ENCODE results near the gene LATS1.
"Not testable (repeated sequence)": the region's sequence is repeated elsewhere in the genome, so short reads cannot be mapped to it uniquely, and the experiment has no call there.

The LATS1 gene

DNA sequence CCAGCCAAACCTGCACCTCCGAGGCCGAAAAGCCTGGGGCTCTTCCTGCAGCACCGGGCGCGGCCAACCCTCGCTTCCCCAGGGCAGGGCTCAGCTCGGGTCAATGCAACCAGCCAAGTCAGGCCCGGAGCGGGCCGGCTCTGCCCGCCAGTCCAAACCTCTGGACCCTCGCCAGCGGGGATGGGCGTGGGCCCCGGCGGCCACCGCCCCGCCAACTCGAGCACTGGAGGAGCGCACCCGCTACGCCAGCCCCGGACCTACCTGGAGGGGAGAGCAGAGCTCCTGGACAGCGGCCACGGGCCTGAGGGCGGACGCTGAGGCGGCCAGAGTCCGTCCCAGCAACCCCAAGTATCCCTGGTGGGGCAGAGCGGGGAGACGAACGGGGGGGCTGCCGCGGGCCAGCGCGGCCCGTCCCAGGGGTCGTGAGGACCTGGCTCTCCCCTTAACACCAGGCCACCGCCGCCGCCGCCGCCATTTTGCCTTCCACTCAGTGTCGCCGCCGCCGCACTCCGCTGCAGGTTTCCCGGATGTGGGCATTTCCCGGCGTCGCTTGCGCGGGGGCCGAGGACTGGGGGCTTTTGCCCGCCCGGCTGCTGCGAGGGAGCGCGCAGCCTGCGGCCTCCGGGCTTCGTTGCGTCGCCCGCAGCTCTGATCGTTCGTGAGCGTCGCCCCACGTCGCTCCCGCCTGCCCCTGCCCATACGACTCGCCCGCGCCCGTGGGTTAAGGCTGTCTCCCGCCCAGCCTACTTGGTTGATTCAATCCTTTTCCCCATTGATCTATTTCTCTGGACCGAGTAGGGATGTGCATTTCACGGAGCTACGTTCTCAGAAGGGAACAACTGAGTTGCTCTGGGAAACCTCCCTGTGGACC lies at the start of gene LATS1:
LATS1 (minus strand) TSS at position 514 of the 871 bp plus-strand sequence. CDS start 15,975 bp downstream, outside the sequence.
- peak; percentile 87 for DNase-seq

DNA sequence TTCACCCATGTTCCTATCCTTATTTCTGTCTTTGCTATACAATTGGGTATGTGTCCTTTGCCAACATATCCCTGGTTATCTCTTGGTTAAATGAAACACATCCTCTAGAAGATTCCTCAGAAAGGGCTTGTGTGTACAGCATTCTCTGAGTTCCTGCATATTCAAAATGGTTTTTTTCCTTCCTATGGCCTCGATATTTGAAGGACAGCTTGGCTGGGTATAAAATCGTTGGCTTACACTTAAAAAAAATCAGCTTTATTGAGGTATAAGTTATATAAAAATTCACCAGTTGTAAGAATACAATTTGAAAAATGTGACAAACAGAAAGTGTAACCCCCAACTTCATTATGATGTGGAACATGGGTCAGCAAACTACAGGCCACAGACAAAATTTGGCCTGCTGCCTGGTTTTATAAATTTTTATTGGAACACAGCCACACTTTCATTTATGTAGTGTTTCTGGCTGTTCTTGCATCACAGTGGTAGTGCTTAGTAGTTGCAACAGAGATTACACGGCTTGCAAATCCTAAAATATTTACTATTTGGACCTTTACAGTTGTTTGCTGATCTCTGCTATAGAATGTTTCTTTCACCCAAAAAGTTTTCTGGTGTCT lies 48.4 kb upstream of the LATS1 start:
- no peak for DNase-seq

DNA sequence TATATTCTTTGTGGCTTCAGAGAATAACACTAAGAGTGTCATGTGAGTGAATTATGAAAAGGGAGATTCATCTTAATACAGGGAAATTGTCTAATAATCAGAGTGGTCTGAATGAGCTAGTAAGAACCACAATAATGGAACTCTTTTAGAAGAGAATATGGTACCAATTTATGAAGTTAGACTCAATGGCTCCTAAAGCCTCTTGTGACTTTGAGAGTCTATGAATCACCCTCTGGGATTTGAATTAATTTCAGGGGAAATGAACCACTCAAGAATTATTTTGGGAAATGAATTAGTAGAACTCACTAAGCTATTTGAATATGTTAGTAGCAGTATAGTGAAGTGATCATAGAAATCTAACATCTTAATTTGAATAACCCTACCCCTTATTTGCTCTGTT lies 46.0 kb upstream of the LATS1 start:
- DNase-seq, result no peak

DNA sequence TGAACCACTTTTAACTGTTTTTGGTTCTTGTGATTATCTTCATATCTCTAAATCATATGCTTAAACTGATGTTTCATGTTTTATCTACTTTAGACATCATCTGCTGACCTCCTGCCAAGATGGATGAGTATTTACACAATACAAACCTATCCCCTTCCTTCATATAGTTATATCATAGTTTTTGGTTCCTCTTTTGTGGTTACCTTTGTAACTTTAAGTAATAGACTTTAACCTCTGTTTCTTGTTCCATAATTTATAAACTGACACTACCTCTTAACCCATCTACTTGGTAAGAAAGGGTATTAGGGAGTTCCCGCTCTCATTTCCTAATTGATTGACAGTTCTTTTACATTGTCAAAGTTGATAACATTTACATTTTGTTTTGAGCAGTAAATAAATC lies 43.5 kb upstream of the LATS1 start:
- DNase-seq, result no peak

DNA sequence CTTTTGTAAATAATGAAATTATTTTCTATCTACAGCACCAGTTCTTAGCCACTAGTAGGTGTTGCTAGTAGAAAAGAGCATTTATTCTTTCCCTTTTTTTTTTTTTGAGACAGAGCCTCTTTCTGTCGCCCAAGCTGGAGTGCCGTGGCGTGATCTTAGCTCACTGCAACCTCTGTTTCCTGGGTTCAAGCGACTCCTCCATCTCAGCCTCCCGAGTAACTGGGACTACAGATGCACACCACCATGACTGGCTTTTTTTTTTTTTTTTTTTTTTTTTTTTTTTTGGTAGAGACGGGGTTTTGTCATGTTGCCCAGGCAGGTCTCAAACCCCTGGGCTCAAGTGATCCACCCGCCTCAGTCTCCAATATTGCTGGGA lies 38.3 kb upstream of the LATS1 start:
- no peak for DNase-seq

DNA sequence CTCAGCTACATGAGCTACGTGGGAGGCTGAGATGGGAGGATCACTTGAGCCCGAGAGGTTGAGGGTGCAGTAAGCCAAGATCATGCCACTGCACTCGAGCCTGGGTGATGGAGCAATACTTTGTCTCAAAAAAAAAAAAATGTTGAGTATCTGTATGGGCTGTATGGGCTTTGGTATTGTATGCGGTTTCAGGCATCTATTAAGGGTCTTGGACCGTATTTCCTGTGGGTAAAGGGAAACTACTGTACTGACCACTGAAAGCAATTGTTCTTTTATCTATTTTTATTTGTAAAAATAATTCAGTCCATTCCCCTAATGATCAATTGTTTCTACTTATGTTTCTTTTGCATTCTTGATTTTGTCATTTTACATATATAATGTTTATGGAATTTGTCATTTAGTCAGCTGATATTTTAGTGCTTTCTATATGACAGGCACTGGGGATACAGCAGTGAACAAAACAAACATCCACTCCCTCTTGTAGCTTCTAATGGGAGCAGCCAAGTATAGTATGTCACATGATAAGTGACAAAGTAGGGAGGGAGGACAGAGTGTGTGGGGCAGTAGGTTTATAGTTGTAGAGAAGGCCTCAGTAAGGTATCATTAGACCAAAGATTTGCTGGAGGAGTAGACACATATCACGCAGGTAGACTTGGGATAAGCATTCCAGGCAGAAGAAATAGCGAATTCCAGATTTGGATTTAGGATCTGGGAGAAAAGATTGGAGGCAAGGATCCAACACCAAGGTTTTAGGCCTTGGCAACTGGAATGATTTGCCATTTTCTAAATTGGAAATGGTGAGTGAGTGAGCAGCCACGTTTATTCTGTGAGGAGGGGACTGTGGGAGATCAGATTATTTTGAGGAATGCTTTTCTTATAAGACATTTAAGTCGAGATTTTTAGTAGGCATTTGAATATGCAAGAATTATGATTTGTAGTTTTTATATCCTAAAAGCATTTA lies 37.7 kb upstream of the LATS1 start:
- DNase-seq, result no peak

DNA sequence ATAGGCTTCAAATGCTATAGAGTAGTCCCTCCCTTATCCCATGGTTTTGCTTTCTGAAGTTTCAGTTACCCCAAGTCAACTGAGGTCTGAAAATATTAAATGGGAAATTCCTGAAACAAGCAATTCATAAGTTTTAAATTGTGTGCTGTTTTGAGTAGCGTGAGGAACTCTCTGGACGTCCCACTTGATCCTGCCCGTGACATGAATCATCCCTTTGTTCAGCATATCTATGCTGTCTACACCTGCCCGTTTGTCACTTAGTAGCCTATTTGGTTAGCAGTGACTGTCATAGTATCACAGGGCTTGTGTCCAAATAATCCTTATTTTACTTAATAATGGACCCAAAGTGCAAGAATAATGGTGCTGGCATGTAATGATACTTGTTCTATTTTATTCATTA lies 36.6 kb upstream of the LATS1 start:
- no peak for DNase-seq

DNA sequence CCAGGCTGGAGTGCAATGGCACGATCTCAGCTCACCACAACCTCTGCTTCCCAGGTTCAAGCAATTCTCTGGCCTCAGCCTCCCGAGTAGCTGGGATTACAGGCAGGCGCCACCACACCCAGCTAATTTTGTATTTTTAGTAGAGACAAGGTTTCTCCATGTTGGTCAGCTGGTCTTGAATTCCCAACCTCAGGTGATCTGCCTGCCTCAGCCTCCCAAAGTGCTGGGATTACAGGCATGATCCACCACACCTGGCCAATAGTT lies 35.4 kb upstream of the LATS1 start:
- DNase-seq, result not testable (repeated sequence)

DNA sequence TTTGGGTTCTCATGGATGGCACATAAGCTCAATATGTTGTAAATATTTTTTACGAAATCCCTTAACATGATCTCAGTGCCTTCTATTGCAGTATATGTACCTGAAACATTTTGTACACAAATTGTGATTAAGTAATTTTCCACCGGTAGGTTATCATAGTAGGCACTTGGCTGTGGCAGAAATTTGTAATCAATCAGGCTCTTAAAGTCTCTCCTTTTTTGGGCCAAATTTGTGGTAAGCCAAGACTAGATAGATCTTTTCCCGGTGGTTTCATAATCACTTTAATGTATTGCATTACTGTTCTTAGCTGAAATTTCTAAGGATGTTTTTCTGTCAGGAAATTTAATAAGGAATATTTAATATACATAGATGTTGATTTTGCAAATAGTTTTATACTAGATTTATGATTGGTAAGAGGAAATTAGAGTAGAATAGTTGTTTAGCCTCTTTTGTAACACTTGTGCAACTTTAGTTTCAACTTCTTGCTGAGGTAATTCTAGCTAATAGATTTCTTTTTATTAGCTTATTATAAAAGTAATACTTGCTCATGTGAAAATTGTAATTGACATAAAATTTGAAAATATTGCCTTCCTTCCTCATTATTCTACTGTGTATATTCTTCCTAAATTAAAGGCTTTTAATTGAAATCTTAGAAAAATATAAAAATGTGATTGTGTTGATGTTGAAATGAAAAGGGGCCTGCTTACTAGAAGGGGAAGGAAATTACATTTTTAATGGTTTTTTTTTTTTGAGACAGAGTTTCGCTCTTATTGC lies 34.9 kb upstream of the LATS1 start:
- DNase-seq, result no peak

DNA sequence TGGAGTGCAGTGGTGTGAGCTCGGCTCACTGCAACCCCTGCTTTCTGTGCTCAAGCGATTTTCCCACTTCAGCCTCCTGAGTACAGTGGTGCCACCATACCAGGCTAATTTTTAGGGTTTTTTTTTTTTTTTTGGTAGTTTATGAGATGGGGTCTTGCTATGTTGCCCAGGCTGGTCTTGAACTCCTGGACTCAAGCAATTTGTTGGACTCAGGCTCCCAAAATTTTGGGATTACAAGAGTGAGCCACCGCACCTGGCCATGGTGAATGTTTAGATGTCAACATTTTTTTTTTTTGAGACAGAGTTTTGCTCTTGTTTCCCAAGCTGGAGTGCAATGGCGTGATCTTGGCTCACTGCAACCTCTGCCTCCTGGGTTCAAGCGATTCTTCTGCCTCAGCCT lies 34.0 kb upstream of the LATS1 start:
- not testable (repeated sequence) for DNase-seq

DNA sequence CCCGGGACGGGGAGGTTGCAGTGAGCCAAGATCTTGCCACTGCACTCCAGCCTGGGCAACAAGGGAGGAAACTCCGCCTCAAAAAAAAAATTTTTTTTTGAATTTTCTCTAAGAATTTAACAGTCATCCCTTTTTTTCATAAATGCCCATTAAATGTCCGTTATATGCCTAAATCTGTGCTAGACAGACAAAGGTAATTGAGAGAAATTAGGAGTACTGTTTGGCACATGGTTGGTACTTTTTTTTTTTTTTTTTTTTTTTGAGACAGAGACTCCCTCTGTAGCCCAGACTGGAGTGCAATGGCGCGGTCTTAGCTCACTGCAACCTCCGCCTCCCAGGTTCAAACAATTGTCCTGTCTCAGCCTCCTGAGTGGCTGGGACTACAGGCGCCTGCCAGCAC lies 33.3 kb upstream of the LATS1 start:
- no peak for DNase-seq

DNA sequence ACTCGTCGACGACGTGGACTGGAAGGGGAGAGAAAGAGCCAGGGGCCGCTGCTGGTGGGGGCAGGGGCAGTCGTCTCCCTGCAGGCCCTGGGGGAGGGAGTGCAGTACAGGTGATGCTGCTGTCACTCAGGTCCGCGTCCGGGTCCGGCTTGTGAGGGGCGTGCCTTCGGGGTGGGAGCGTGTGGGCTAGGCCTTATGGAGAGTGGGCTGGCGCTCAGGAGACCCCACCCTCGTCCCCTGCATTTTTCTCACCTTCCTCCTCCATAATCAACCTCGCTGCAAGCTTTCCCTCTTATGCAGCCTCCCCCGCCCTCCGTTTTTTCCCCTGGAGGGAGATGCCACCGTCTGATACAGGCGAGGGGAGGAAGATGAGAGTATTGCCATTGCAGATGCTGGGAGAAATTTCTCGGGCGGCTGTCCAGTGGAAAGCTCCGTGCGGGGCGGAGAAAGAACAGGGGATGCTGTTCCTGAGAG lies 32.3 kb upstream of the LATS1 start:
- DNase-seq, result peak; percentile 85

DNA sequence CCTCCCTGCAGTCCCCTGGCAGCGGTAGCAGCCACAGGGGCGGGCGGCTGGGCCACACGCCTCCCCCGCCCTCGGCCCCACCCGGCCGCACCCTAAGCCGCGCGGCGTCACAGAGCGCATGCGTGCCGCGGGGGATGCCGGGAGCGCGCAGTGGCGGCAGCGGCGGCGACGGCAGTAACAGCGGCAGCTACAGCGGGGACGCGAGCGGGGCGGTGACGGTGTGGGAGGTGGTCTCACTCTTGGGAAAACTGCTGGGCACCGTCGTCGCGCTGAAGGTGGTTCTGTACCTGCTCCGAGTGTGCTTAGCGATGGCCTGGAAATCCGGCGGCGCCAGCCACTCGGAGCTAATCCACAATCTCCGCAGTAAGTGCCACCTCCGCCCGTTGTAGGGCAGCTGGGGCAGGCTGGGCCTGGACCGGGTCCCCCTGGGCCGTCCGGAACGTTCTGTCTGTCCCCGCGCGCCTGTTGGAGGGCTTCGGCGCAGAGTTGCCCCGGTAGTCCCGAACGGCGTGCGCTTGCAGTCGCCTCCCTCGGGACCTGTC lies 31.8 kb upstream of the LATS1 start, which contains the start of gene PCMT1:
PCMT1 (plus strand) TSS at position 148 of the 542 bp plus-strand sequence; CDS start at position 309, 161 bp downstream.
- peak; percentile 93 for DNase-seq

DNA sequence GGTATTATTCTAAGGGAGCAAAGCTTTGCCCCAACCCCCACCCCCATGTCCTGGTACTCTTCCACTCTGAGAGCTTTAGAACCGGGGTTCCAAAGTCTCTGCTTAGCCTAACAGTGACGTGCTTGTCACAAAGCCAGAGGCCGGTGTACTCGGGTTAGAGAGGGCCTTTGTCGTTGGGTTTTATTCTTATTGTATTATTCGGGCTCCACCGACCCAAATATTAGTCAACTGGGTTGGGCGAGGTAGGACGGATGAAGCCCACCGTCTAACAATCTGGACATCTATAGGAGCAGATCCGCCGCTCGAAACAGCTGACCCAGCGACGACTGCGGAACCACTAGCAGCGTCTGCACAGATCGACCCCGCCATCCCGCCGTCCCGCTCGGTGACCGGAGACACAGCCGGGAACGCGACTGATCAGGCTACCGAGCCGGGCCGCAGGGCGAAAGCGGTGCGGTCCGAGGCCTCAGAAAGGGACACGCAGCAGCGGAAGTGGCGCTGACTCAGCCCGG lies 31.2 kb upstream of the LATS1 start:
- DNase-seq, result not testable (repeated sequence)

DNA sequence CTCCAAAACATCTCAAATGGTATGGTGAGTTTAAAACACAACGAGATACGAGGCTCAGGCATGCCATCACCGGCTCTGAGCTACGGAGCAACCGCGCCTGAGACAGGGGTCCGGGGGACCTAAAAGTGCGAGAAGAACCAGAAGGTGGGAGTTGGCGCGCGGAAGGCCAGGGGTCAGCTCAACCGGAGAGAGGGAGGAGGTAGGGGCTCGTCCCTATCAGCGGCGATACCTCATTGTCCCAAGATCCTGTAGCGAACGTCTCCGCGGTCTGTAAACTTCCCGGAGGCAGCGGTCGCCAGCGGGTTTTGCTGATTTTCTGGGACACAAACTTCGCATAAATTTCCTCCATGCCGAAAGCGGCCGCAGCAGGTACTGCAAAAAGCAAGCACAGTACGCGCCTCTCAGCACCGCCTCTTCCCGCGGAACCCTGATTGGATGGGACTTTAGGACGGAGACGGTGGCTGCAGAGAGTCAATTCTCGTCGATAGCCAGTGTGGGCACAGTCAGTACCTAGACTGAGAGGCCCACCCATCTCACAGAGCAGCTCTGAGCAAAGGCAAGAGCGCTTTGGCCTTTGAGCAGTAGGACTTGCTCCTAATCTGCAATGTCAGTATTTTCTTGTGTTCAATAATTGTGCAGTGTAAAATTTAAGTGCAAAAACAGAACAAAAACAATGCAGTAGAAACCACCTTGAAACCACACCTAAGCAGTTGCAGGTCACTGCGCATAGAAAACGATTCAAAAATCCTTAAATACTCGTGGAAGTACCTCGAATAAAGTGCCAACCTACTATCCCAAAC lies 28.4 kb upstream of the LATS1 start, which contains the start of gene NUP43:
NUP43 (minus strand) TSS at position 383 of the 800 bp plus-strand sequence; CDS start at position 349, 34 bp downstream.
- DNase-seq, result peak; percentile 91

DNA sequence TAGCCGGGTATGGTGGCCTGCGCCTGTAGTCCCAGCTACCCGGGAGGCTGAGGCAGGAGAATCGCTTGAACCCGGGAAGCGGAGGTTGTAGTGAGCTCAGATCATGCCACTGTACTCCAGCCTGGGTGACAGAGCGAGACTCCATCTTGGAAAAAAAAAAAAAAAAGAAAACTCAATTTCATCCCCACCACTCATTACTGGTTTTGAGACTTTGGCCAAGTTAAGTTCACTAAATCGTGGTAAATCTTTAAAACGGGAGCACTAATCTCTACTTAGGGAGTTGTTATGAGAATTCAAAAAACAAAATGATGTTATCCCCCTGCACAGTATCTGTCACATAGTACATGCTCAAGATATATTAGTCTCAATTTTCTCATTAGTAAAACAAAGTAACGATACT lies 27.4 kb upstream of the LATS1 start:
- DNase-seq, result not testable (repeated sequence)

DNA sequence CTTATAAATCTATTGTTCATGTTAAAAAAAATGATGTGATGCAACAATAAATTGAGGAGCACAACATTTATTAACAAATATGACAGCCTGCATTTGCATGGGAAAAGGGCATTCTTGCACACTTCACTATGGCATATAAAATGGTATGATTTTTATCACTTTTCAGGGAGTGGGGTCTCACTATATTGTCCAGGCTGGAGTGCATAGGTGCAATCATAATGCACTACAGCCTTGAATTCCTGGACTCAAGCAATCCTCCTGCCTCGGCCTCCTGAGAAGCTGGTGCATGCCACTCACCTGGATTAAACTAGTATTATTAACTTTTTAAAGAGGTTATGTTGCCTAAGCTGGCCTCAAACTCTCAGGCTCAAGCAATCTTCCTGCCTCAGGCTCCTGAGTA lies 17.0 kb upstream of the LATS1 start:
- no peak for DNase-seq

DNA sequence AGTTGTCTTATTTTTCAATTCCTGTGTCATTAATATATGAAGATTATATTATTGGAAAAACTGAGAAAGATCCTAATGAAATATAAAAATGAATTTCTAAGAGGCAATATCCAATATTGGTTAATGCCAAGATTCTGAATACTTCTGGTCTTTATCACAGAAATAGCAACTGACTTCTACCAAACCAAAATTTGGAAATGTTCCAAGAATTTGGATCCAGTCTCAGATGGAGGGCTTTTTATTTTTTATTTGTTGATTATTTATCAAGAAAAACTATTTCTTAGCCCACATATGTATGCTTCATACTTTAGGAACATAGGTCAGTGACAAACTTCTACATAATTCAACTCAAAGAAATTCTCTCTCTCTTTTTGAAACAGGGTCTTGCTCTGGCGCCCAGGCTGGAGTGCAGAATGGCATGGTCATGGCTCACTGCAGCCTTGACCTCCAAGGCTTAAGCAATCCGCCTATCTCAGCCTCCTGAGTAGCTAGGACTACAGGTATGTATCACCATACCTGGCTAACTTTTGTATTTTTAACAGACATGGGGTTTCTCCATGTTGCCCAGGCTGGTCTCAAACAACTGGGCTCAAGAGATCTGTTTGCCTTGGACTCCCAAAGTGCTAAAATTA lies 15.3 kb upstream of the LATS1 start:
- DNase-seq, result no peak

DNA sequence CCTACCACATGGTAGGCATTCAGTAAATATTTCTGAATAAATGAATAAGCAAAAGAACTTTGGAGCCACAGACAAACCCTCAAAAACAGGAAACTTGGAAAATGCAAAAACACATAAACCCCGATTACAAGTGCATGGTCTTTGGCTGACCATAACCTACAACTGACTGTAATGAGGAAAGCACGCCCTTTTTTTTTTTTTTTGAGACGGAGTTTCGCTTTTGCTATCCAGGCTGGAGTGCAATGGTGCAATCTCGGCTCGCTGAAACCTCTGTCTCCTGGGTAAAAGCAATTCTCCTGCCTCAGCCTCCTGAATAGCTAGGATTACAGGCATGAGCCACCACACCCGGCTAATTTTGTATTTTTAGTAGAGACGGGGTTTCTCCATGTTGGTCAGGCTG lies 11.9 kb upstream of the LATS1 start:
- no peak for DNase-seq

DNA sequence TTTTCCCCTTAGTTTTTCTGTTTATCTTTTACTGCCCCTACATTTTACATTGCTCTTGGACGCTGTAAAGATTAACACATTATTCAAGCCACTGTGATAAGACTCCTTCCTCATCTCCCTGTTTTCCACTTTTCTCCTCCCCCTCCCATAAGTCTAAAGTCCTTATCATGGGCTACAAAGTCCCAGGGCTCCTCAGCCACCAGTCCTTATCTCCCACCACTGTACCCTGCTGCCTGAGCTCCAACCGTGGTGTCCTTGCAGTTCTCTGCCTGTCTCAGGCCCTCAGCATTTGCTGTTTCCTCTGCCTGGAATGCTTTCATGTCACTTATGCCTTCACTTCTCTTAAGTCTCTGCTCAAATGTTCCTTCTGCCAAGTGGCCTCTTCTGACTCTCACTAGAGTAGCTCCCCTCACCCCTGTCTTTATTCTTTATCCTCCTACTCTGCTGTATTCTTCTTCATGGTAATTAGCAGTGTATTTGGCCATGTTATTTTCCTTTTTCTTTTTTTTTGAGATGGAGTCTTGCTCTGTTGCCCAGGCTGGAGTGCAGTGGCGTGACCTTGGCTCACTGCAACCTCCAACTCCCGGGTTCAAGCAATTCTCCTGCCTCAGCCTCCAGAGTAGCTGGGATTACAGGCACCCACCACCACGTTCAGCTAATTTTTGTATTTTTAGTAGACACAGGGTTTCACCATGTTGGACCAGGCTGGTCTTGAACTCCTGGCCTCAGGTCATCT lies 10.8 kb upstream of the LATS1 start:
- DNase-seq, result no peak

All from NCI-H1105 (cell line).